ENCODE measurements around the gene STK38. TPM values are rescaled to one million over a fixed set of nuclear protein-coding genes. Genes with fewer than 3 reads are reported as not detected.

Gene STK38
- total and polyA plus RNA-seq, 2 of the 13 experiments (the other 11 are each of a cell fraction or from before 2014, with no cell fraction given) = 10.3 to 20.7 TPM

DNA sequence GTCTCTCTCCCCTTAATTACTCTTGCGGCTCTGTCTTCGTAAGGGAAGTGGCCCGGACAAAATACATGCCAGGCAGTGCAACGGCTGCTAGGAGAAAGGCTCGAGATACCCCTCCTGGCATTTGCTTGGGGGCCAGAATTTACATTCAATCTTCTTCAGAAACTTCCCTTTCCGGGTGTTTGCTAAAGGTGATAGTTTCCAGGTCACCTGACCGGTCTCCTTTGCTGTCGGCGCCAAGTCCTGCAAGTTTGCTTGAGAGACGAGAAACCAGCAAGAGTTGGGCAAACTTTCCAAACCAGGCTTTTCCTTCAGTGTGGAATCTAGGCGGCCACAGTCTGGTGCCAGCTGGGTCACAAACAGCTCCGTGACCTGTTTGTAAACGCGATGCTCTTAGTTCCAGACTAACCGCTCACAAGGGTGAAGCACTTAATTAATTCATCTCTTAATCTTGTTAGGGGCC, 46.3 kb upstream of the STK38 start (continued):
- TF ChIP-seq ATAD3A (CRISPR knock-in tag; IDR thresholded peaks at IDR 0.05) (no peak), ZBTB21 (CRISPR knock-in tag; IDR thresholded peaks at IDR 0.05) (no peak), ZNF816 (CRISPR knock-in tag; IDR thresholded peaks at IDR 0.05; ENCODE audit: borderline replicate concordance) (peak; percentile 86; the same call in 1 of the 2 replicates), NKX3-1 (CRISPR knock-in tag; IDR thresholded peaks at IDR 0.05) (peak; percentile 31), CREB3 (CRISPR knock-in tag; IDR thresholded peaks at IDR 0.05) (no peak; the same call in 1 of the 2 replicates), ZNF678 (CRISPR knock-in tag; IDR thresholded peaks at IDR 0.05) (no peak), XBP1 (CRISPR knock-in tag; IDR thresholded peaks at IDR 0.05) (no peak), ZNF572 (CRISPR knock-in tag; IDR thresholded peaks at IDR 0.05) (peak; percentile 85; the same call in 1 of the 2 replicates), ZNF430 (CRISPR knock-in tag; IDR thresholded peaks at IDR 0.05) (0 out of 2 replicates have a peak, but pooled peaks have one; percentile 48), MIXL1 (CRISPR knock-in tag; IDR thresholded peaks at IDR 0.05) (no peak), ELF1 (CRISPR knock-in tag; IDR thresholded peaks at IDR 0.05) (peak; percentile 16; the same call in 1 of the 2 replicates), POLR2AphosphoS5 (IDR thresholded peaks at IDR 0.05; ENCODE audit: low read depth, low read length) (no peak), CBFB (CRISPR knock-in tag; IDR thresholded peaks at IDR 0.05) (no peak), ZNF792 (CRISPR knock-in tag; IDR thresholded peaks at IDR 0.05) (0 out of 2 replicates have a peak, but pooled peaks have one; percentile 14), RBFOX2 (IDR thresholded peaks at IDR 0.05; ENCODE audit: low read depth, low read length) (no peak), ZNF460 (CRISPR knock-in tag; IDR thresholded peaks at IDR 0.05; ENCODE audit: borderline replicate concordance) (0 out of 2 replicates have a peak, but pooled peaks have one; percentile 6), ARNT (IDR thresholded peaks at IDR 0.05) (no peak), HHEX (CRISPR knock-in tag; IDR thresholded peaks at IDR 0.05) (no peak), ZSCAN22 (CRISPR knock-in tag; IDR thresholded peaks at IDR 0.05) (no peak), NFATC3 (CRISPR knock-in tag; IDR thresholded peaks at IDR 0.05) (peak; percentile 75; the same call in 1 of the 2 replicates), HOXD1 (CRISPR knock-in tag; IDR thresholded peaks at IDR 0.05) (no peak), JUND (CRISPR knock-in tag; IDR thresholded peaks at IDR 0.05) (no peak), HOXA5 (CRISPR knock-in tag; IDR thresholded peaks at IDR 0.05) (no peak; the same call in 1 of the 2 replicates), MAFF (IDR thresholded peaks at IDR 0.05; ENCODE audit: low read depth, low read length) (no peak), ZNF547 (CRISPR knock-in tag; IDR thresholded peaks at IDR 0.05) (no peak), ZNF879 (CRISPR knock-in tag; IDR thresholded peaks at IDR 0.05) (0 out of 2 replicates have a peak, but pooled peaks have one; percentile 57)
- TF ChIP-seq, protein P1, sequence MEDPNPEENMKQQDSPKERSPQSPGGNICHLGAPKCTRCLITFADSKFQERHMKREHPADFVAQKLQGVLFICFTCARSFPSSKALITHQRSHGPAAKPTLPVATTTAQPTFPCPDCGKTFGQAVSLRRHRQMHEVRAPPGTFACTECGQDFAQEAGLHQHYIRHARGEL (CRISPR knock-in tag; IDR thresholded peaks at IDR 0.05) = no peak
- TF ChIP-seq, protein P2, sequence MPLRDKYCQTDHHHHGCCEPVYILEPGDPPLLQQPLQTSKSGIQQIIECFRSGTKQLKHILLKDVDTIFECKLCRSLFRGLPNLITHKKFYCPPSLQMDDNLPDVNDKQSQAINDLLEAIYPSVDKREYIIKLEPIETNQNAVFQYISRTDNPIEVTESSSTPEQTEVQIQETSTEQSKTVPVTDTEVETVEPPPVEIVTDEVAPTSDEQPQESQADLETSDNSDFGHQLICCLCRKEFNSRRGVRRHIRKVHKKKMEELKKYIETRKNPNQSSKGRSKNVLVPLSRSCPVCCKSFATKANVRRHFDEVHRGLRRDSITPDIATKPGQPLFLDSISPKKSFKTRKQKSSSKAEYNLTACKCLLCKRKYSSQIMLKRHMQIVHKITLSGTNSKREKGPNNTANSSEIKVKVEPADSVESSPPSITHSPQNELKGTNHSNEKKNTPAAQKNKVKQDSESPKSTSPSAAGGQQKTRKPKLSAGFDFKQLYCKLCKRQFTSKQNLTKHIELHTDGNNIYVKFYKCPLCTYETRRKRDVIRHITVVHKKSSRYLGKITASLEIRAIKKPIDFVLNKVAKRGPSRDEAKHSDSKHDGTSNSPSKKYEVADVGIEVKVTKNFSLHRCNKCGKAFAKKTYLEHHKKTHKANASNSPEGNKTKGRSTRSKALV (CRISPR knock-in tag; IDR thresholded peaks at IDR 0.05) = peak; percentile 17; the same call in 1 of the 2 replicates
- TF ChIP-seq, protein P3, sequence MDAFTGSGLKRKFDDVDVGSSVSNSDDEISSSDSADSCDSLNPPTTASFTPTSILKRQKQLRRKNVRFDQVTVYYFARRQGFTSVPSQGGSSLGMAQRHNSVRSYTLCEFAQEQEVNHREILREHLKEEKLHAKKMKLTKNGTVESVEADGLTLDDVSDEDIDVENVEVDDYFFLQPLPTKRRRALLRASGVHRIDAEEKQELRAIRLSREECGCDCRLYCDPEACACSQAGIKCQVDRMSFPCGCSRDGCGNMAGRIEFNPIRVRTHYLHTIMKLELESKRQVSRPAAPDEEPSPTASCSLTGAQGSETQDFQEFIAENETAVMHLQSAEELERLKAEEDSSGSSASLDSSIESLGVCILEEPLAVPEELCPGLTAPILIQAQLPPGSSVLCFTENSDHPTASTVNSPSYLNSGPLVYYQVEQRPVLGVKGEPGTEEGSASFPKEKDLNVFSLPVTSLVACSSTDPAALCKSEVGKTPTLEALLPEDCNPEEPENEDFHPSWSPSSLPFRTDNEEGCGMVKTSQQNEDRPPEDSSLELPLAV (CRISPR knock-in tag; conservative IDR thresholded peaks at IDR 0.05; ENCODE audit: low read depth) = no peak
- TF ChIP-seq, protein P4, sequence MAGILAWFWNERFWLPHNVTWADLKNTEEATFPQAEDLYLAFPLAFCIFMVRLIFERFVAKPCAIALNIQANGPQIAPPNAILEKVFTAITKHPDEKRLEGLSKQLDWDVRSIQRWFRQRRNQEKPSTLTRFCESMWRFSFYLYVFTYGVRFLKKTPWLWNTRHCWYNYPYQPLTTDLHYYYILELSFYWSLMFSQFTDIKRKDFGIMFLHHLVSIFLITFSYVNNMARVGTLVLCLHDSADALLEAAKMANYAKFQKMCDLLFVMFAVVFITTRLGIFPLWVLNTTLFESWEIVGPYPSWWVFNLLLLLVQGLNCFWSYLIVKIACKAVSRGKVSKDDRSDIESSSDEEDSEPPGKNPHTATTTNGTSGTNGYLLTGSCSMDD (CRISPR knock-in tag; IDR thresholded peaks at IDR 0.05) = no peak
